GM21381 (cell line): ENCODE data around the gene C1orf174.
A peak's percentile ranks its signal among the peaks of the same experiment; 100 is the strongest.

Experiments
- ATAC-seq: cut with Tn5 transposase; IDR thresholded peaks from one replicate; pipeline ENCODE4 v1.9.1; 2021; ENCODE audit warnings: mild to moderate bottlenecking, moderate library complexity; ENCODE audit not compliant: unreplicated experiment

The C1orf174 gene

DNA sequence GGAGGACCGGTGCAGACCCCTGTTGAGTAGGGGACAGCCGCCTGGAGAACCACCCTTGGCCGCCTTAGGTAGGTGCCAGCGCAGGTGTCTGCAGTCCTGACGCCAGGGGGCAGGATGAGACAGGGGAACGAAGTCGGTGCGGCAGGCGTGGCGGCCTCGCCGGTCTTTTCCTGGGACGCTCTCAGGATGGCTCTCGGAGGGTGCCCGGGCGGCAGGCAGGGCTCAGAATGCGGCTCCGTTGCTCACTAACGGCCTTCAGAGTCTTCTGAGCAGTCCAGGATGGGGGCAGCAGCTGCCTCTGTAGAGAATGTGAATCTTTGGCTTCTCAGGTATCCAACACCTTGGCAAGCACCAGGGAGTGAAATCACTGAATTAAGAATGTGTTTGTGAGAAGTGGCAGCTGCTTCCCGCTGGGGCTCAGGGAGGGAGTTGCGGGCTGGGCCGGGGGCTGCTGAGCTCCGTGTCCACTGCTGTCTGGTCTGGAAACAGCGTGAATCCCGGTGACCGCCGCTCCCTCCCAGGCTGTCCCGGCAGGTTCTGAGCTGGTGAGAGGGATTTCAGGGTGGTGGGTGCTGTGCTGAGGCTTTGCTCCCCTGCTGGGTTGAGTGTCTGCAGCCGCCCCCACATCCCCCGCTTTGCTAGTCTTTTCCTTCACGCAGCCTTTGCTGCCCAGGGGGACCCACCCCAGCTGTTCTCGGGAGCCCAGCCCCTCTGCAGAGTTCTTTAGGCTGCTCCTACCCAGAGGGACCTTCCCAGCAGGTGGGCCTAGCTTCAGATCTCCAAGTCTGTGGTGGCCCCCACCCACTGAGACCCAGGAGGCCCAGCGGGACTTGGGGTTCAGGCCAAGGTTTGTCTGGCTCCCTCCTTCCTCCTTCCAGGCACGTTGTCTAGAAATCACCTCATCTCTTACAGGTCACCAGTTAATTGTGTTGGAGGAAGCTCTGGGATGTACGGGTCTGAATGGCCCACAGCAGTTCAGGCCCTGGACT lies 11.1 kb upstream of the C1orf174 start:
- no peak for ATAC-seq

DNA sequence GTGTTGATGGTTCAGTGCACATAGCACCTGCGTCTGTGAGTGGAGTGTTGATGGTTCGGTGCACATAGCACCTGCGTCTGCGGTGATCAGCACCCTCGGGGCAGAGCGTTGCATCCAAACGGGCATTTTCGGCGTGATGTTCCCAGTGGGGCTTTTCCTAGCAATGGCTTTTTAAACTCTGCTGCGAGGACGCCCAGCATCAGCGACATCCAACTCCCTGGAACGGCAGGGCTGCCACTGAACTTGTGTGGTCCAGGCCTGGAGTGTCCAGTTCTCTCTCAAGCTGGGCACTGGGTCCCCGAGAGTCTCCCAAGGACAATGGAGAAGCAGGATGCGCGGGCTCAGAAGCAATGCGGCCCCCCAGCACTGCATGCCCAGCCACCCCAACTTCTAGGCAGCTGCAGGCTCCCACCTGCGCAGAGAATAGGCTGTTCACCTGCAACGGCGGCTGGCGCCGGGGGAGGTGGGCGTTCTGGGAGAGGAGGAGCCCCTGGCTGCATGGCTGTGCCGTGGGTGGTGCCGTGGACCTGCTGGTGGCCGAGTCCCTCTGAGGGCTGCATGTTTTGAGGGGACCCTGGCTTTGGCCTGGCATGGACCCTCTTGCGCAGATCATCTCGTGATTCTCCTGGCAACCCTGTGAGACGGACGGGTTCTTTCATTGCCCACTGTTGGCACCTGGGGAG lies 10.1 kb upstream of the C1orf174 start:
- ATAC-seq: no peak

- ATAC-seq: no peak
Measured at GRCh38 chr1:3909615-3910014, 9.5 kb upstream of the C1orf174 start.

GRCh38 chr1:3908886-3909517 lies 8.9 kb upstream of the C1orf174 start:
- no peak for ATAC-seq

DNA sequence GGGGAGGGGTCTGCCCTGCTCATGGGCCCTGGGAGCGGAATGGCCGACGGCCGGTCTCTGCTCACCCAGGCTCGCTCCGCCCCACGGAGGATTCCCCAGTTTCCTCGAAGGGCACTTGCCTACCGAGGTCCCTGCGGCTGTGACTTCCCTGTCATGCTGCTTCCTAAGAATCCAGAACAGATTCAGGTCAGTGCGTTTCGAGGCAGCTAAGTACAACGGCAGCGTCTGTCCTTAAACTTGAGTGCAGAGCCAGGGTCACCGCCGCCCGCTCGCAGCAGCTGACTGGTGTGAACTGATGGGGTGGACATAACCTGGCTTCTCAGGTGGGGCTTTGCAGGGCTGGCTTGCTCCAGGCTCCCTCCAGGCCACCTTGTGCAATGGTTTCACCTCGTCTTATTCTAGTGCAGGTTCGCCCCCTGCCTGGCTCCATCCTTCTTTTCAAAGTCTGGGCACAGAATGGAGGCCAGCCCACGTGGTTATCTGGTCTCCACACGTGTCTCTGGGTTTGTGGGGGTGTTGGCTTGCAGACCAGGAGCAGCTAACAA lies 7.6 kb upstream of the C1orf174 start:
- no peak for ATAC-seq

DNA sequence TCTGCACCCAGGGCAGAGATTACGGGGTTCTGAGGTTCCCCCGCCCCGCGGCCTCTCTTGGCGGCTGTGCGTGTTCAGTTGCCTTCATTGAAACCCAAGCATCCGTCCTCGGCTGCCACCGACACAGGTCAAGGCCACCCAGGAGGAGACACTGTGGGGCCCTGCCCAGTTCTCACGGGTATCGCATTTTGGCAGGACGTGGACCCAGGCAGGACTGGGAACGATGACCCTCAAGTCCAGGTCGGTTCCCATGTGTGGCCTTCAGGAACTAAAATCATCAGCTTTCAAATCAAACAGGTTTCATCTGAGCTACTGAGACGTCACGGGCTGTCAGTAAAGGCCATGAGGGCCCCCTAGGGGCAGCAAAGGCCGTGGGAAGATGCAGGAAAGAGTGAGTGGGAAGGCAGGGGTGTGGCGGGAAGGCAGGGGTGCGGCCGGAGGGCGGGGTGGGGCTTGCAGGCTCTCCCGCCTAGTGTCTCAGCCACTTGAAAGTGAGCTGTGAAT lies 7.0 kb upstream of the C1orf174 start:
- no peak for ATAC-seq

- ATAC-seq: no peak
Measured at GRCh38 chr1:3906672-3907020, 6.6 kb upstream of the C1orf174 start.

DNA sequence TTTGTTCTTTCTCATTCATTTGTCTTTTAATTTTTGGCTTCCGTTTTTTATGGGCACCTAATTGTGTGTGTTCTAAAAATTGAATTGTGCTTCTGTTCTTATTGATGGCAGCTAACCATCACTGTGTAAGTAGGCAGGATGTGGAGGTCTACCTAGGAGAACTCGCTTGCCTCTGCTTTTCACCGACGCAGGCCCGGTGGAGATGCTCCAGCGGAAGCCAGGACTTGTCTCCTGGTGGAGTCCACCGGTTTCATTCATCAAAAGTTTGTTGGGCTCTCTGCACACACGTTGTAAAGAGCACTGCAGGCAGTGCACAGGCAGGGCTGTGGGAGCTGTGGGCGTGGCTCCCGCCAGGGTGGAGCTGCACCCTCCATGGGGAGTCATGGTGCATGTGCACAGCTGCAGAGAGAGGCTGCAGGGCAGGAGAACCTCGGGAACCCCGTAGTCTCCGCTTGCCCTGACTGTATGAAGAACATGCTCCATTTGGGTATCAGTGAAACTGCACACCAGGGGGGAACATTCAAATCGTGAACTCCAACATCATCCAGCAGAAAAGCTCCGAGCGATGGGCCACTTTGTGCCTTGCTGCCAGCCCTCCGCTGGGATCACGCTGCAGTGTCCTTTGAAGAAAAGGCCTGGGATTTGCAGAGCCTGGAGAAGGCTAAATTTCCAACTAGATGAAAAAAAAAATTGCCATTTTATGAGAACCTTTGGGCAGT lies 6.0 kb upstream of the C1orf174 start:
- no peak for ATAC-seq

- no peak for ATAC-seq
Measured at GRCh38 chr1:3905266-3905952, 5.3 kb upstream of the C1orf174 start.

GRCh38 chr1:3904843-3905185 lies 4.7 kb upstream of the C1orf174 start:
- no peak for ATAC-seq

- ATAC-seq: no peak
Measured at GRCh38 chr1:3904006-3904842, 4.2 kb upstream of the C1orf174 start.

- ATAC-seq: no peak
Measured at GRCh38 chr1:3903141-3904005, 3.3 kb upstream of the C1orf174 start.

GRCh38 chr1:3902571-3903091 lies 2.6 kb upstream of the C1orf174 start:
- ATAC-seq: no peak

DNA sequence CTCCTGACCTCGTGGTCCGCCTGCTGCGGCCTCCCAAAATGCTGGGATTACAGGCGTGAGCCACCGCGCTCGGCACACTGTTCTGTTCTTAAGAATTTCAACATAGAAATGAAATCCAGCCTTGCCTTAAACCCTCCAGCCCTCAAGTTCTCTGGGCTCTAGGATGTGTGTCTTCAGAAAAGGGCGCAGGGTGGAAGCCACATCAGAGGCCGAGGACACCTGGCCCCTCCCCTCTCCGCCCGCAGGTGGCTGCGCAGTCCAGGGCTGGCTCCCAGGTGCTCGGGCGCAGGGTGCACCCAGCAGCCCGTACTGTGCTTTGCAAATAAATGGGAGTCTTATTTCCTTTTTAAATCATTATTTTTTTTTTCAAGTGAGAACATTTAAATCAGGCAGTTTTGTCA lies 2.0 kb upstream of the C1orf174 start:
- no peak for ATAC-seq

GRCh38 chr1:3900969-3901529 lies 977 bp upstream of the C1orf174 start:
- peak; percentile 57 for ATAC-seq

DNA sequence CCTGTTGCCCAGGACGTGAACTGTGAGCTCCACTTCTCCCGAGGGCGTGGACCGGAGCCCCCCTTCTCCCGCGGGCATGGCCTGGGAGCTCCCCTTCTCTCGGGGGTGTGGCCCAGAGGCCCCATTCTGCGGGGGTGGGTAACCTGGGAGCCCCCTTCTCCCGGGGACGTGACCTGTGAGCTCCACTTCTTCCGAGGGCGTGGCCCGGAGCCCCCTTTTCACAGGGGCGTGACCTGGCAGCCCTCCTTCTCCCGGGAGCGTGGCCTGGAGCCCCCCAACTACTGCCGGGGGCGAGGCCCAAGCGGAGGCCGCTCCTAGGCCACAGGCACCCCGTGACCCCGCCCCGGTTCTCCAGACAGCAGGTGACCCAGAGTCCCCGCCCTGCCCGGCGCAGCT lies 320 bp downstream of the C1orf174 start:
- ATAC-seq: peak; percentile 4

- no peak for ATAC-seq
Measured at GRCh38 chr1:3898994-3899753, 898 bp downstream of the C1orf174 start.
